Measurements from ENCODE around the gene DGKI. TPM values are rescaled to one million over a fixed set of nuclear protein-coding genes. Genes with fewer than 3 reads are reported as not detected.

The DGKI gene
- total RNA-seq, 1 experiment from 2014 or later = not detected

- no peak for TF ChIP-seq POLR2AphosphoS5 (IDR thresholded peaks at IDR 0.05; ENCODE audit: low read depth, low read length)
- TF ChIP-seq, protein P1, sequence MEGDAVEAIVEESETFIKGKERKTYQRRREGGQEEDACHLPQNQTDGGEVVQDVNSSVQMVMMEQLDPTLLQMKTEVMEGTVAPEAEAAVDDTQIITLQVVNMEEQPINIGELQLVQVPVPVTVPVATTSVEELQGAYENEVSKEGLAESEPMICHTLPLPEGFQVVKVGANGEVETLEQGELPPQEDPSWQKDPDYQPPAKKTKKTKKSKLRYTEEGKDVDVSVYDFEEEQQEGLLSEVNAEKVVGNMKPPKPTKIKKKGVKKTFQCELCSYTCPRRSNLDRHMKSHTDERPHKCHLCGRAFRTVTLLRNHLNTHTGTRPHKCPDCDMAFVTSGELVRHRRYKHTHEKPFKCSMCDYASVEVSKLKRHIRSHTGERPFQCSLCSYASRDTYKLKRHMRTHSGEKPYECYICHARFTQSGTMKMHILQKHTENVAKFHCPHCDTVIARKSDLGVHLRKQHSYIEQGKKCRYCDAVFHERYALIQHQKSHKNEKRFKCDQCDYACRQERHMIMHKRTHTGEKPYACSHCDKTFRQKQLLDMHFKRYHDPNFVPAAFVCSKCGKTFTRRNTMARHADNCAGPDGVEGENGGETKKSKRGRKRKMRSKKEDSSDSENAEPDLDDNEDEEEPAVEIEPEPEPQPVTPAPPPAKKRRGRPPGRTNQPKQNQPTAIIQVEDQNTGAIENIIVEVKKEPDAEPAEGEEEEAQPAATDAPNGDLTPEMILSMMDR (IDR thresholded peaks at IDR 0.05) = no peak
- TF ChIP-seq TCF7L2 (IDR thresholded peaks at IDR 0.05; ENCODE audit: low read depth, low read length) = no peak
- no peak for TF ChIP-seq REST (IDR thresholded peaks at IDR 0.05; ENCODE audit: insufficient read depth in 1 of 2, low read depth in 2 of 2, low read length in 1 of 2)
- TF ChIP-seq SIN3A (IDR thresholded peaks at IDR 0.05; ENCODE audit: borderline replicate concordance, insufficient read depth, low read depth, low read length) = no peak
- Histone ChIP-seq H3K9me3 (ENCODE audit: control insufficient read depth, insufficient read depth, low read depth, low read length) (no peaks in the 10 kb centered on the region), H3K4me1 (ENCODE audit: control insufficient read depth, insufficient read depth, low read length) (no peaks in the 10 kb centered on the region), H3K4me3 (ENCODE audit: low read depth in 2 of 2, low read length in 2 of 2) (no peak overlapping the region), H3K27ac (ENCODE audit: low read length) (no peak overlapping the region), H3K27me3 (ENCODE audit: control insufficient read depth, insufficient read depth, low read length) (no peaks in the 10 kb centered on the region), H3K36me3 (ENCODE audit: control insufficient read depth, insufficient read depth, low read length) (no peaks in the 10 kb centered on the region)
- intact Hi-C loops (cut with micrococcal nuclease; ENCODE audit: unreplicated experiment) = no loop called here
- in situ Hi-C loops (cut with HindIII; ENCODE audit: low pct_unique_long_range_greater_than_20kb, low sequenced_read_pairs) = no loop called here
- ChIA-PET POLR2A (no interaction called here), CTCF (no interaction called here)
- ATAC-seq (no peak), DNase-seq (ENCODE audit: low read depth, low spot score) (no peak)
- BruUV-seq (replicated peaks) = no TSS peak
These were observed 315.1 kb downstream of the DGKI start for GRCh38 chr7:137531671-137532070.

GRCh38 chr7:137527634-137528033, 319.1 kb downstream of the DGKI start:
- Histone ChIP-seq H3K27ac (ENCODE audit: low read length) (no peak overlapping the region), H3K27me3 (ENCODE audit: control insufficient read depth, insufficient read depth, low read length) (no peaks in the 10 kb centered on the region), H3K4me3 (ENCODE audit: low read depth in 2 of 2, low read length in 2 of 2) (no peak overlapping the region), H3K36me3 (ENCODE audit: control insufficient read depth, insufficient read depth, low read length) (no peaks in the 10 kb centered on the region), H3K9me3 (ENCODE audit: control insufficient read depth, insufficient read depth, low read depth, low read length) (no peaks in the 10 kb centered on the region), H3K4me1 (ENCODE audit: control insufficient read depth, insufficient read depth, low read length) (no peaks in the 10 kb centered on the region)
- in situ Hi-C loops (cut with HindIII; ENCODE audit: low pct_unique_long_range_greater_than_20kb, low sequenced_read_pairs) = no loop called here
- TF ChIP-seq REST (IDR thresholded peaks at IDR 0.05; ENCODE audit: insufficient read depth in 1 of 2, low read depth in 2 of 2, low read length in 1 of 2) = no peak
- TF ChIP-seq, protein P1 (IDR thresholded peaks at IDR 0.05) = no peak
- no peak for TF ChIP-seq POLR2AphosphoS5 (IDR thresholded peaks at IDR 0.05; ENCODE audit: low read depth, low read length)
- no peak for TF ChIP-seq SIN3A (IDR thresholded peaks at IDR 0.05; ENCODE audit: borderline replicate concordance, insufficient read depth, low read depth, low read length)
- TF ChIP-seq TCF7L2 (IDR thresholded peaks at IDR 0.05; ENCODE audit: low read depth, low read length) = no peak
- no peak for ATAC-seq
- intact Hi-C loops (cut with micrococcal nuclease; ENCODE audit: unreplicated experiment) = no loop called here
- DNase-seq (ENCODE audit: low read depth, low spot score) = no peak
- no TSS peak for BruUV-seq (replicated peaks)
- ChIA-PET CTCF (no interaction called here), POLR2A (no interaction called here)
